ENCODE data around the gene THSD7B. TPM values are rescaled to one million over a fixed set of nuclear protein-coding genes. Genes with fewer than 3 reads are reported as not detected.

Gene THSD7B
- total and polyA plus RNA-seq, 10 of the 15 experiments (the other 5 are each of a cell fraction or from before 2014, with no cell fraction given): 0.03 to 0.56 (median 0.28) TPM

DNA sequence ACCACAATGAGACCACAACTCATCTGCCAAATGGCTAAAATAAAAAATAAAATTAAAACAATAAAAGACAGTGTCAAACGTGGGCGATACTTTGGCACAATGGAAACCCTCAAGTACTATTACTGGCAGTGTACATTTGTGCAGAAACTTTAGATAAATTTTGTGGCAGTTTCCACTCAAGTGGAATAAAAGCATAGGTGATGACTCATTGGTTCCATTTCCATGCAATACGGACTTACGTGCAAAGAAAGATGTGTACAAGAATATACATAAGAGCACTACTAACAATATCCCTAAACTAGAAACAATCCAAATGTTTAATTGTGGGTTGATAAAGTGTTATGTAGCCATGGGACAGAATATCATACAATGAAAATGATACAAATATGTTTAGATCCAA, 940.0 kb downstream of the THSD7B start:
- H3K9ac ChIP-seq (ENCODE audit: control insufficient read depth, insufficient read depth, low read length): no peak overlapping the region
- no peak for ATAC-seq
- no peaks in the 10 kb centered on the region for H4K20me1 ChIP-seq (ENCODE audit: control insufficient read depth, insufficient read depth)
- RAD21 ChIA-PET (ENCODE audit: unreplicated experiment): no interaction called here
- H3K4me3 ChIP-seq: no peak overlapping the region
- no peaks in the 10 kb centered on the region for H3K27me3 ChIP-seq (replicated peaks in 1 of 2; ENCODE audit: control insufficient read depth in 2 of 2, insufficient read depth in 2 of 2, low read length in 1 of 2)
- no peaks in the 10 kb centered on the region for H3K9me3 ChIP-seq (replicated peaks; ENCODE audit: control insufficient read depth, insufficient read depth, low read length)
- intact Hi-C loops (cut with micrococcal nuclease; ENCODE audit: unreplicated experiment): no loop called here
- H3K4me1 ChIP-seq (ENCODE audit: control insufficient read depth, insufficient read depth, low read length): no peaks in the 10 kb centered on the region
- no peak for DNase-seq (ENCODE audit: low read depth, low spot score)
- no peak overlapping the region for H3K4me2 ChIP-seq (ENCODE audit: control insufficient read depth, insufficient read depth)
- H3K27ac ChIP-seq (ENCODE audit: control insufficient read depth, insufficient read depth): no peak overlapping the region
- CTCF ChIA-PET: no interaction called here
- no TSS peak for BruUV-seq (replicated peaks)
- H3K79me2 ChIP-seq (ENCODE audit: control insufficient read depth, insufficient read depth, low read length): no peaks in the 10 kb centered on the region
- TF ChIP-seq ZSCAN29 (IDR thresholded peaks at IDR 0.05): no peak
- no peak for TF ChIP-seq YBX1 (IDR thresholded peaks at IDR 0.05)
- no peak for TF ChIP-seq PML (IDR thresholded peaks at IDR 0.05; ENCODE audit: low read length)
- no peak for TF ChIP-seq RELA (IDR thresholded peaks at IDR 0.05; ENCODE audit: borderline replicate concordance, partially characterized antibody)
- no peak for TF ChIP-seq SIX5 (IDR thresholded peaks at IDR 0.05; ENCODE audit: low read depth, low read length, severe bottlenecking)
- TF ChIP-seq MEF2A (IDR thresholded peaks at IDR 0.05; ENCODE audit: insufficient read depth, low read depth, low read length): no peak
- TF ChIP-seq NRF1 (conservative IDR thresholded peaks at IDR 0.05; ENCODE audit: low read depth, low read length): no peak
- TF ChIP-seq, protein P1, sequence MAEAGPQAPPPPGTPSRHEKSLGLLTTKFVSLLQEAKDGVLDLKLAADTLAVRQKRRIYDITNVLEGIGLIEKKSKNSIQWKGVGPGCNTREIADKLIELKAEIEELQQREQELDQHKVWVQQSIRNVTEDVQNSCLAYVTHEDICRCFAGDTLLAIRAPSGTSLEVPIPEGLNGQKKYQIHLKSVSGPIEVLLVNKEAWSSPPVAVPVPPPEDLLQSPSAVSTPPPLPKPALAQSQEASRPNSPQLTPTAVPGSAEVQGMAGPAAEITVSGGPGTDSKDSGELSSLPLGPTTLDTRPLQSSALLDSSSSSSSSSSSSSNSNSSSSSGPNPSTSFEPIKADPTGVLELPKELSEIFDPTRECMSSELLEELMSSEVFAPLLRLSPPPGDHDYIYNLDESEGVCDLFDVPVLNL (IDR thresholded peaks at IDR 0.05; ENCODE audit: low read depth, low read length): no peak
- no peak for TF ChIP-seq MXI1 (IDR thresholded peaks at IDR 0.05; ENCODE audit: low read depth, low read length)
- TF ChIP-seq CREB1 (IDR thresholded peaks at IDR 0.05; ENCODE audit: low read depth): no peak
- TF ChIP-seq, protein P2, sequence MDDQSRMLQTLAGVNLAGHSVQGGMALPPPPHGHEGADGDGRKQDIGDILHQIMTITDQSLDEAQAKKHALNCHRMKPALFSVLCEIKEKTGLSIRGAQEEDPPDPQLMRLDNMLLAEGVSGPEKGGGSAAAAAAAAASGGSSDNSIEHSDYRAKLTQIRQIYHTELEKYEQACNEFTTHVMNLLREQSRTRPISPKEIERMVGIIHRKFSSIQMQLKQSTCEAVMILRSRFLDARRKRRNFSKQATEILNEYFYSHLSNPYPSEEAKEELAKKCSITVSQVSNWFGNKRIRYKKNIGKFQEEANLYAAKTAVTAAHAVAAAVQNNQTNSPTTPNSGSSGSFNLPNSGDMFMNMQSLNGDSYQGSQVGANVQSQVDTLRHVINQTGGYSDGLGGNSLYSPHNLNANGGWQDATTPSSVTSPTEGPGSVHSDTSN (IDR thresholded peaks at IDR 0.05; ENCODE audit: insufficient replicate concordance, low read depth, low read length): no peak
- no peak overlapping the region for H2AFZ ChIP-seq (ENCODE audit: control insufficient read depth, low read depth, low read length)
- no peaks in the 10 kb centered on the region for H3K36me3 ChIP-seq (ENCODE audit: control insufficient read depth in 2 of 2, insufficient read depth in 2 of 2, low read length in 1 of 2)
- WGBS (ENCODE audit: insufficient coverage, insufficient replicate concordance, low lambda C conversion rate, missing lambda C conversion rate): 32% methylated on average over 4 of the region's 4 CpGs
- in situ Hi-C loops (cut with MboI): no loop called here
- POLR2A ChIA-PET: no interaction called here
- FAIRE-seq: no peak
- SMC1A ChIA-PET (ENCODE audit: uncharacterized antibody, unreplicated experiment): no interaction called here
